H1 (cell line): Measurements from ENCODE around the gene CACNG1. TPM values are rescaled to one million over a fixed set of nuclear protein-coding genes. Genes with fewer than 3 reads are reported as not detected.

Experiments used
- CTCF ChIA-PET: fragments of 300-600 bp; sonication (Branson Sonifier 250); formaldehyde crosslinking; loops from one replicate; lab custom pipeline; 2021; ENCODE audit not compliant: partially characterized antibody; lab: Charles Lee
- POLR2A ChIA-PET: fragments of 300-600 bp; sonication (Branson Sonifier 250); formaldehyde crosslinking; loops from one replicate; lab custom pipeline; 2021; ENCODE audit warnings: inconsistent platforms; ENCODE audit not compliant: partially characterized antibody; lab: Charles Lee
- DNase-seq, 2 experiments: peaks; one replicate each; pipeline versions ENCODE4 v3.0.0 to v3.0.0-alpha.2; 2010 to 2022; ENCODE audit warnings: low spot score in 2 of 2, low read depth in 1 of 2, mixed read lengths in 1 of 2
- FAIRE-seq: peaks from 2 replicates; lab custom pipeline; 2011; peaks lifted over from hg19 to GRCh38; lab: Jason Lieb, UNC
- H2AFZ ChIP-seq: 2 replicates; pipeline ENCODE4 v1.8.1; 2012; ENCODE audit warnings: low read length, inconsistent platforms
- H2AK5ac ChIP-seq: 2 replicates; pipeline ENCODE4 v1.6.1; 2013; ENCODE audit warnings: low read depth, low read length
- H2BK120ac ChIP-seq: replicated peaks from 2 replicates; pipeline ENCODE3; 2013; ENCODE audit warnings: low read depth, low read length, inconsistent platforms
- H2BK12ac ChIP-seq: 2 replicates; pipeline ENCODE4 v1.6.1; 2013; ENCODE audit warnings: low read depth, low read length
- H2BK15ac ChIP-seq: 2 replicates; pipeline ENCODE4 v1.6.1; 2013; ENCODE audit warnings: low read length
- H2BK20ac ChIP-seq: 2 replicates; pipeline ENCODE4 v1.6.1; 2013; ENCODE audit warnings: low read length
- H2BK5ac ChIP-seq: 2 replicates; pipeline ENCODE4 v1.6.1; 2013; ENCODE audit warnings: low read depth, low read length
- H3K14ac ChIP-seq: 2 replicates; pipeline ENCODE4 v1.6.1; 2013; ENCODE audit warnings: inconsistent platforms; ENCODE audit not compliant: insufficient read length
- H3K18ac ChIP-seq: 2 replicates; pipeline ENCODE4 v1.6.1; 2013; ENCODE audit warnings: low read length; ENCODE audit errors: extremely low read depth
- H3K23ac ChIP-seq: 2 replicates; pipeline ENCODE4 v1.6.1; 2013; ENCODE audit warnings: inconsistent platforms; ENCODE audit not compliant: insufficient read length
- H3K23me2 ChIP-seq: 2 replicates; pipeline ENCODE4 v1.6.1; 2013; ENCODE audit warnings: low read depth, low read length
- H3K27ac ChIP-seq: 2 replicates; pipeline ENCODE4 v1.6.1; 2011; ENCODE audit warnings: low read depth, low read length, inconsistent platforms
- H3K27me3 ChIP-seq, 4 experiments: replicated peaks in 1 of 4; 1 replicate in 1 of 4; 2 replicates in 3 of 4; pipeline versions ENCODE4 v1.6.1 to v1.8.1; 2011 to 2013; ENCODE audit warnings: low read length in 3 of 4, mild to moderate bottlenecking in 3 of 4, inconsistent platforms in 2 of 4, mixed read lengths in 2 of 4, moderate library complexity in 1 of 4; ENCODE audit not compliant: control insufficient read depth in 3 of 4, insufficient read depth in 3 of 4; ENCODE audit errors: extremely low read depth in 1 of 4
- H3K36me3 ChIP-seq, 4 experiments: 2 replicates each; pipeline versions ENCODE4 v1.6.1 to v1.8.1; 2011 to 2013; ENCODE audit warnings: mild to moderate bottlenecking in 4 of 4, low read length in 3 of 4, moderate library complexity in 2 of 4, control low read depth in 1 of 4, inconsistent platforms in 1 of 4; ENCODE audit not compliant: insufficient read depth in 4 of 4, control insufficient read depth in 2 of 4
- H3K4ac ChIP-seq: replicated peaks from 2 replicates; pipeline ENCODE3; 2013; ENCODE audit warnings: low read length, low read depth, mixed read lengths, inconsistent platforms; ENCODE audit not compliant: insufficient read length
- H3K4me1 ChIP-seq, 4 experiments: replicated peaks in 1 of 4; 1 replicate in 1 of 4; 2 replicates in 3 of 4; pipeline versions ENCODE4 v1.6.1 to v1.8.1; 2011 to 2013; ENCODE audit warnings: low read length in 3 of 4, inconsistent platforms in 2 of 4, mixed read lengths in 1 of 4; ENCODE audit not compliant: insufficient read depth in 4 of 4, control insufficient read depth in 3 of 4
- H3K4me2 ChIP-seq, 2 experiments: 2 replicates each; pipeline versions ENCODE4 v1.6.1 to v1.8.1; 2011 to 2013; ENCODE audit warnings: low read depth in 2 of 2, low read length in 2 of 2, control low read depth in 1 of 2, inconsistent platforms in 1 of 2, mild to moderate bottlenecking in 1 of 2; ENCODE audit not compliant: insufficient read depth in 1 of 2
- H3K4me3 ChIP-seq, 4 experiments: fragments of 200-600, 300-600 bp in 1 of 4; sonication (generic), shearing (Covaris generic), sonication (Bioruptor Twin) in 1 of 4; 2 replicates each; pipeline versions ENCODE4 v1.5.1 to v1.8.1; 2011 to 2016; ENCODE audit warnings: low read length in 4 of 4, low read depth in 3 of 4, control low read depth in 2 of 4, inconsistent platforms in 2 of 4, mild to moderate bottlenecking in 2 of 4, mixed read lengths in 1 of 4, moderate library complexity in 1 of 4; ENCODE audit not compliant: insufficient read depth in 2 of 4; ENCODE audit errors: extremely low read depth in 1 of 4
- H3K56ac ChIP-seq: replicated peaks from 2 replicates; pipeline ENCODE3; 2013; ENCODE audit warnings: low read depth, mild to moderate bottlenecking, mixed read lengths, low read length, inconsistent platforms; ENCODE audit not compliant: insufficient read length
- H3K79me1 ChIP-seq: 2 replicates; pipeline ENCODE4 v1.6.1; 2013; ENCODE audit warnings: low read depth, low read length, control low read depth
- H3K79me2 ChIP-seq, 2 experiments: 2 replicates each; pipeline versions ENCODE4 v1.6.1 to v1.8.1; 2012 to 2013; ENCODE audit warnings: low read length in 2 of 2, mild to moderate bottlenecking in 2 of 2, inconsistent platforms in 1 of 2; ENCODE audit not compliant: insufficient read depth in 2 of 2, control insufficient read depth in 1 of 2
- H3K9ac ChIP-seq, 4 experiments: replicated peaks in 1 of 4; 1 replicate in 1 of 4; 2 replicates in 3 of 4; pipeline versions ENCODE4 v1.6.1 to v1.8.1; 2011 to 2013; ENCODE audit warnings: low read depth in 3 of 4, low read length in 3 of 4, control low read depth in 2 of 4, mild to moderate bottlenecking in 2 of 4, moderate library complexity in 2 of 4, inconsistent platforms in 1 of 4; ENCODE audit errors: extremely low read depth in 1 of 4
- H3K9me3 ChIP-seq, 2 experiments: 2 replicates each; pipeline versions ENCODE4 v1.6.1 to v1.8.1; 2012 to 2013; ENCODE audit warnings: mild to moderate bottlenecking in 2 of 2, moderate library complexity in 2 of 2, control low read depth in 1 of 2, inconsistent platforms in 1 of 2, low read depth in 1 of 2, low read length in 1 of 2, mixed read lengths in 1 of 2; ENCODE audit not compliant: insufficient read depth in 2 of 2
- H4K20me1 ChIP-seq, 2 experiments: replicated peaks in 1 of 2; 2 replicates each; pipeline versions ENCODE3 to v1.8.1; 2011 to 2013; ENCODE audit warnings: inconsistent platforms in 2 of 2, low read length in 2 of 2, mild to moderate bottlenecking in 1 of 2; ENCODE audit not compliant: insufficient read depth in 2 of 2, control insufficient read depth in 1 of 2
- H4K5ac ChIP-seq: 2 replicates; pipeline ENCODE4 v1.6.1; 2013; ENCODE audit warnings: low read length, low read depth, mixed read lengths, inconsistent platforms; ENCODE audit not compliant: insufficient read length
- H4K8ac ChIP-seq: 2 replicates; pipeline ENCODE4 v1.8.0; 2013; ENCODE audit warnings: mild to moderate bottlenecking, moderate library complexity, low read length, inconsistent platforms; ENCODE audit not compliant: insufficient read depth; ENCODE audit errors: extremely low read depth
- H4K91ac ChIP-seq: replicated peaks from 2 replicates; pipeline ENCODE3; 2013; ENCODE audit warnings: low read length, mixed read lengths, inconsistent platforms; ENCODE audit not compliant: insufficient read length
- CTBP2 ChIP-seq: IDR thresholded peaks from 2 replicates; pipeline ENCODE4 v1.7.0; 2011; ENCODE audit warnings: borderline replicate concordance, mild to moderate bottlenecking, moderate library complexity, mixed read lengths, low read length; ENCODE audit not compliant: insufficient read depth, insufficient read length
- GABPA ChIP-seq: IDR thresholded peaks from 2 replicates; pipeline ENCODE4 v1.6.1; 2011; ENCODE audit warnings: mild to moderate bottlenecking, low read length, moderate library complexity, borderline replicate concordance; ENCODE audit not compliant: insufficient read depth
- MAX ChIP-seq: IDR thresholded peaks from 2 replicates; pipeline ENCODE4 v1.6.1; 2012; ENCODE audit warnings: inconsistent platforms
- RFX5 ChIP-seq: IDR thresholded peaks from 2 replicates; pipeline ENCODE4 v1.6.1; 2011; ENCODE audit warnings: low read depth, low read length, improper control_type of control experiment, borderline replicate concordance
- SP4 ChIP-seq: IDR thresholded peaks from 2 replicates; pipeline ENCODE4 v1.6.1; 2012; ENCODE audit warnings: low read length, inconsistent platforms
- TAF7 ChIP-seq: optimal IDR thresholded peaks from 2 replicates; pipeline ENCODE3; 2011; ENCODE audit warnings: low read depth, mild to moderate bottlenecking, inconsistent platforms, low read length, moderate library complexity, borderline replicate concordance
- whole genome bisulfite sequencing, 2 experiments: shearing (Covaris generic) in 1 of 2; methylation state at CpG; one replicate each; pipeline versions ENCODE4 v1.1.6 to v1.1.7; 2013 to 2015; ENCODE audit warnings: low lambda C conversion rate in 2 of 2, mixed read lengths in 2 of 2, inconsistent platforms in 1 of 2, low coverage in 1 of 2, missing lambda C conversion rate in 1 of 2; ENCODE audit not compliant: insufficient replicate concordance in 2 of 2, insufficient coverage in 1 of 2, insufficient read length in 1 of 2; ENCODE audit errors: extremely low coverage in 1 of 2, missing lambda C conversion rate in 1 of 2; 5-methylcytosine and 5-hydroxymethylcytosine counted together
- polyA plus RNA-seq, 7 experiments: library from polyadenylated mRNA; depleted of rRNA in 3 of 7; stranded (reverse) in 5 of 7; unstranded in 2 of 7; fragments of >200 nt in 5 of 7; fragments of 200-250 nt in 2 of 7; gene quantifications; 1 replicate in 5 of 7; 2 replicates in 1 of 7; 4 replicates in 1 of 7; pipeline versions ENCODE4 v1.2.1 to v1.2.3, GENCODE V29; 2011 to 2013; ENCODE audit warnings: missing spikeins in 2 of 7, mixed read lengths in 2 of 7
- total RNA-seq: library from RNA; stranded (reverse); fragmentation: NEBNext Ultra II Directional; extraction: Animal tissue kit (Norgen Biotek cat#: 25700); gene quantifications from 2 replicates; pipeline ENCODE4 v1.2.1, GENCODE V29; 2021

Gene CACNG1
- total and polyA plus RNA-seq, 2 of the 8 experiments (the other 6 are each of a cell fraction or from before 2014, with no cell fraction given): not detected

DNA sequence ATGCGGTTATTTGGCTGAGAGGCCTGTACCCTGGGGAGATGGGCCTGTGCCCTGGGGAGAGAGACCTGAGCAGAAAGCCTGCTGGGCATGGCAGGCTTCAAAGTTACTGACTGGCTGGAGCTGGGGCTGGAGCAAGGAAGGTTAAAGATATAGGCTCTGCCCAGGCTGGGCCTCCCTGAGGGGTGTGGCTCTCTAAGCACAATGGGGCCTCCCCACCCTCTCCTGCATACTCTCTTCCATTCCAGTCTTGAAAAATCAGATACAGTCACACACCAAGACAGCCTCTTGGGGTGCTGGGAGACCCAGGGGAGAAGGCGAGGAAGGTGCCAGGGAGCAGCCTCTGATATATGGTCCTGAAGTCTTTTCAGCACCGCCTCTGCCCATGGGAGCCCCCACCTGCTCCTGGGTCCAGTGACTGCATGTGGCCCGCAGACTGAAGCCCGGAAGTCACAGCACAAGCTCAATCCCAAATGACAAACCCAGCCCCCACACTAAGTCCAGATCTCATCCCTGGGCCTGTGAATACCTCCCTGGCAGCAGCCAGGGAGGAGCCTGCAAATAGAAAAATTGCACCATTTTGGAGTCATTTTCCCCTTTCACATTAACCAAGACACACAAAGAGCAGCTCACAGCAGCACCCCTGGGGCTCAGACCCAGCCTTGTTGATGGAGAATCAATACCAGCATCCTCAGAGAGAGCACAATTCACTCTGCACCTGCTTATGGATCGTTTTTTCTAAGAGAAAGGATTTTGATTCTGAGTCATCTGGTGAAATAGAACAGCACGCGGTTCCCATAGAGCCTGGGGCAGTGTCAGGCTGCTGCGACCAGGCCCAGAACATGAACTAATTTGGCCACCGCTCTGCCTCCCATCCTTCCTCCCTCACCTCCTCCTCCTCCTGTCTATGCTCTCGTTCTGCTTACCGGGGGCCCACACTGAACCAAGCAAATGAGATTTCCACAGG is 25.6 kb upstream of the CACNG1 start:
- no peak overlapping the region for H2BK20ac ChIP-seq
- no peak overlapping the region for H4K5ac ChIP-seq
- no peak overlapping the region for H3K9ac ChIP-seq
- no peak for TF ChIP-seq RFX5
- TF ChIP-seq CTBP2: no peak
- no peak for TF ChIP-seq TAF7
- TF ChIP-seq GABPA: no peak
- no peak for TF ChIP-seq MAX
- TF ChIP-seq SP4: no peak
- DNase-seq (no peak), FAIRE-seq (no peak)
- no peak overlapping the region for H3K18ac ChIP-seq
- no peak overlapping the region for H3K56ac ChIP-seq
- H2BK15ac ChIP-seq: no peak overlapping the region
- H2AK5ac ChIP-seq: no peak overlapping the region
- POLR2A ChIA-PET: no interaction called here
- H3K14ac ChIP-seq: no peak overlapping the region
- no peak overlapping the region for H4K91ac ChIP-seq
- H3K4me2 ChIP-seq: no peak overlapping the region
- no peaks in the 10 kb centered on the region for H4K20me1 ChIP-seq
- no peak overlapping the region for H3K23ac ChIP-seq
- no peaks in the 10 kb centered on the region for H3K79me1 ChIP-seq
- H3K27ac ChIP-seq: no peak overlapping the region
- H3K27me3 ChIP-seq: no peaks in the 10 kb centered on the region
- no peak overlapping the region for H2BK12ac ChIP-seq
- H2AFZ ChIP-seq: no peak overlapping the region
- no peak overlapping the region for H3K4me3 ChIP-seq
- no peak overlapping the region for H2BK120ac ChIP-seq
- H3K23me2 ChIP-seq: no peaks in the 10 kb centered on the region
- no peaks in the 10 kb centered on the region for H3K36me3 ChIP-seq
- H3K4me1 ChIP-seq: no peaks in the 10 kb centered on the region; a peak in 1 of 7 replicates
- H3K79me2 ChIP-seq: no peaks in the 10 kb centered on the region
- no peak overlapping the region for H2BK5ac ChIP-seq
- no peaks in the 10 kb centered on the region for H3K9me3 ChIP-seq
- no peak overlapping the region; the same call in 1 of the 2 replicates for H4K8ac ChIP-seq
- H3K4ac ChIP-seq: no peak overlapping the region
- 92% methylated on average over 12 of the region's 12 CpGs; no CpG with 5 or more reads in 1 of the 2 experiments for WGBS, 2 experiments
- CTCF ChIA-PET: interaction anchor here (0.6 to 3.5 kb wide), 6 partner anchors 9 to 108 kb away, joined by 3 to 19 read pairs (median 4); no protein-coding TSS in a partner anchor
